Fibroblast of the aortic adventitia (primary cell): ENCODE data around the gene EXOC7. TPM values are rescaled to one million over a fixed set of nuclear protein-coding genes. Genes with fewer than 3 reads are reported as not detected.

ENCODE experiments used
- DNase-seq: peaks from one replicate; pipeline ENCODE4 v3.0.0-alpha.2; 2010; ENCODE audit warnings: low read depth
- H3K4me3 ChIP-seq: 2 replicates; pipeline ENCODE4 v1.5.1; 2011; ENCODE audit warnings: low read depth, mild to moderate bottlenecking, control low read depth, low read length, moderate library complexity
- total RNA-seq: library from RNA; depleted of rRNA; stranded (reverse); fragments of >200 nt; gene quantifications from 2 replicates; pipeline ENCODE4 v1.2.3, GENCODE V29; 2012; ENCODE audit warnings: low replicate concordance
- TF ChIP-seq, protein P1 (sequence below): IDR thresholded peaks from 2 replicates; pipeline ENCODE4 v1.5.1; 2011; ENCODE audit warnings: mild to moderate bottlenecking, low read length, control low read depth, inconsistent platforms; ENCODE audit not compliant: insufficient read depth

The EXOC7 gene
- total RNA-seq, 1 donor, result 88.5 TPM

GRCh38 chr17:76102944-76103273 is 678 bp downstream of the EXOC7 start:
- peak overlapping the region; percentile 93 for H3K4me3 ChIP-seq
- no peak for DNase-seq
- TF ChIP-seq, protein P1, sequence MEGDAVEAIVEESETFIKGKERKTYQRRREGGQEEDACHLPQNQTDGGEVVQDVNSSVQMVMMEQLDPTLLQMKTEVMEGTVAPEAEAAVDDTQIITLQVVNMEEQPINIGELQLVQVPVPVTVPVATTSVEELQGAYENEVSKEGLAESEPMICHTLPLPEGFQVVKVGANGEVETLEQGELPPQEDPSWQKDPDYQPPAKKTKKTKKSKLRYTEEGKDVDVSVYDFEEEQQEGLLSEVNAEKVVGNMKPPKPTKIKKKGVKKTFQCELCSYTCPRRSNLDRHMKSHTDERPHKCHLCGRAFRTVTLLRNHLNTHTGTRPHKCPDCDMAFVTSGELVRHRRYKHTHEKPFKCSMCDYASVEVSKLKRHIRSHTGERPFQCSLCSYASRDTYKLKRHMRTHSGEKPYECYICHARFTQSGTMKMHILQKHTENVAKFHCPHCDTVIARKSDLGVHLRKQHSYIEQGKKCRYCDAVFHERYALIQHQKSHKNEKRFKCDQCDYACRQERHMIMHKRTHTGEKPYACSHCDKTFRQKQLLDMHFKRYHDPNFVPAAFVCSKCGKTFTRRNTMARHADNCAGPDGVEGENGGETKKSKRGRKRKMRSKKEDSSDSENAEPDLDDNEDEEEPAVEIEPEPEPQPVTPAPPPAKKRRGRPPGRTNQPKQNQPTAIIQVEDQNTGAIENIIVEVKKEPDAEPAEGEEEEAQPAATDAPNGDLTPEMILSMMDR, result no peak

- TF ChIP-seq, protein P1, result no peak
- DNase-seq, result no peak
- H3K4me3 ChIP-seq, result no peak overlapping the region
Observed at GRCh38 chr17:76097716-76098295, 5.8 kb downstream of the EXOC7 start.

DNA sequence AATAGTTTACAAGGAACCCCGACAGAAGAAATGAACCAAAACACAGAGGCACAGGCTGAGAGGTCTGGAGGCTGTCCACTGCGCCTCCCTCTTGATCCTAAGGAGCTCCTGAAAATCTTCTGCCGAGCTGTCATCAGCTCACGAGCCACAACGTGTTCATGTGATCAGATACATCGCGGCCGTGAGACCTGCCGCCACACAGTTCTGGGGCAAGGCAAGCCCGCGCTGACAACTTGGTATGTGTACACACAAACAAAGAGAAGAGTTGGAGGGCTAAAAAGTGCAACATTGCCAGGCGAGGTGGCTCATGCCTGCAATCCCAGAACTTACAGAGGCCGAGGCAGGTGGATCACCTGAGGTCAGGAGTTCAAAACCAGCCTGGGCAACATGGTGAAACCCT is 7.6 kb downstream of the EXOC7 start:
- no peak overlapping the region for H3K4me3 ChIP-seq
- TF ChIP-seq, protein P1, result no peak
- DNase-seq, result no peak

GRCh38 chr17:76094046-76094445 is 9.5 kb downstream of the EXOC7 start:
- no peak for DNase-seq
- TF ChIP-seq, protein P1, result no peak
- no peak overlapping the region for H3K4me3 ChIP-seq

DNA sequence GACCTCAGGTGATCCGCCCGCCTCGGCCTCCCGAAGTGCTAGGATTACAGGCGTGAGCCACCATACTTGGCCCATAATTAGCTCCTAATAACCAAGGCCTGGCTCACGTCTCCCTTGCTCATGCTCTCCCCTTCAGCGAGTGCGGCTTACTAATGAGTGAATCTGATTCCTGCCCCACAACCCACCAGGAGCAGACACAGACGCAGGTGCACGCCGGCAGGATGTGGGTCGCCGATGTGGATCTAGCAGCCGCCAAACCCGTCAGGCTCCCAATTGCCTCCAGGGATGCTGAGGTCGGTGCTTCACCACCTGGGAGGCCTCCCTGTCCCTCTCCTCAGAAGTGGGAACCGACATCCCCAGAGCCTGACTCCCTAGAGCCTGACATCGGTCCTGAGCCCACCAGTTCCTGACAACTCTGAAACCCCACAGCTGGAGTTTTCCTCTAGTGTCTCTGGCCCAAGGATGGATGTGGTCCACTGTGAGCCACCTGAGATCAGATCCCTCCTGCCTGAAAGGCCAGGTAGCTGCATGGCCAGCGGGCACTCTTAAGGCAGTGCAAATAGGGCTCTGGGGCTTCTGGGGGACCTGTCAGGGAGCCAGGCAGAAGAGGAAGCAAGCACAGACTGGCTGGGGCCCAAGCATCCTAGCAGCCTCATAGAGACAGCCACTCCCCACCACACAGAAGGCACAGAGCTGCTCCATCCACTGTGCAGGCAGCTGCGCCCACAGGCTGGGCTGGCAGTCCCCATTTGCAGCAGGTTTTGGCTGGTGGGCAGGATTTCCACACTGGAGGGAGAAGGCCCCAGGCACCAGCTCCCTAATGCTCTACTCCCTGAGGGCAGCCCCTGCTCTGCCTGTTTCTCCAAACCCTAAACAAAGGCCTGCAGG is 10.8 kb downstream of the EXOC7 start:
- TF ChIP-seq, protein P1, result no peak
- H3K4me3 ChIP-seq, result no peak overlapping the region
- no peak for DNase-seq

DNA sequence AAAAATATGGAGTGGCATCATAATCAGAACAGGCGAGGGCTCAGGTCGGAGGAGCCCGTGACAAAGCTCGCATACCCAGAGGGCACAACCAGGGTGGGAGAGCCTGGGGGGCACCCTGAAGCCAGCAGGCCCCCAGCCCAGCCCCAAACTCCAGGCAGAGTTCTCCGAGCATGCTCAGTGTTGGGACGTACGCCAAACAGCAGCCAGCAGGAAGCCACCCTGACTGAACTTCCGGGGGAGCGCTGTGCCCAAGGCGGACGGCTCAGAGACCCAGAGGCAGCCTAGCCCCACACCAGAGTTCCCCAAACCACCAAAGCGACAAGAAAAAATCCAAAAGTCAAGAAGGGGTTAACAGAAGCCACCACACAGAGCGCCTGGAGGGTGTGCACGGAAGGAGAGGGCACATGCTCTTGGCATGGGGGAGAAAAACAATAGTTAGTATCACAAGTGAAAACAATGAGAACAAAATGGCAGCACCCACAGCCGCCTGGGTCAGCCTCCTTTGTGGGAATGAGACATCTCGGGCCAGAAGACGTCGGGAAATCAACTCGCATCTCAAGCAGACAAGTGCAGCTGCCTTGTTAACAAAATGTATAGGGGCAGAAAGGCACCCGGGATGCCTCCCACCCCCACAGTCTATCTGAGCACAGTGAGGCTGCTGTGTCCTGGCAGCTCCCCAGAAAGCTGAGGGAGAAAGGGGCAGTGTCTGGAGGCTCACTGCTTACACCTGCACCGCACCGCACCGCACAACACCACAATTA is 11.9 kb downstream of the EXOC7 start:
- no peak for DNase-seq
- TF ChIP-seq, protein P1, result no peak

More for the DNA sequence above, 11.9 kb downstream of the EXOC7 start:
- no peak overlapping the region for H3K4me3 ChIP-seq
